GM12864 (cell line): ENCODE measurements around the gene BORA.

Experiments
- DNase-seq: peaks from one replicate; pipeline ENCODE4 v3.0.0-alpha.2; 2011; ENCODE audit warnings: low read depth
- H3K4me3 ChIP-seq: 2 replicates; pipeline ENCODE4 v1.5.1; 2011; ENCODE audit warnings: mild to moderate bottlenecking, low read depth, low read length, control low read depth
- CTCF ChIP-seq: IDR thresholded peaks from 2 replicates; pipeline ENCODE4 v1.5.1; 2011; ENCODE audit warnings: low read depth, mild to moderate bottlenecking, moderate library complexity, low read length, control low read depth, inconsistent platforms; ENCODE audit errors: missing control alignments

Gene BORA

GRCh38 chr13:72726726-72727416 is 852 bp upstream of the BORA start:
- no peak for DNase-seq
- peak overlapping the region; percentile 93 for H3K4me3 ChIP-seq
- TF ChIP-seq CTCF, result no peak

DNA sequence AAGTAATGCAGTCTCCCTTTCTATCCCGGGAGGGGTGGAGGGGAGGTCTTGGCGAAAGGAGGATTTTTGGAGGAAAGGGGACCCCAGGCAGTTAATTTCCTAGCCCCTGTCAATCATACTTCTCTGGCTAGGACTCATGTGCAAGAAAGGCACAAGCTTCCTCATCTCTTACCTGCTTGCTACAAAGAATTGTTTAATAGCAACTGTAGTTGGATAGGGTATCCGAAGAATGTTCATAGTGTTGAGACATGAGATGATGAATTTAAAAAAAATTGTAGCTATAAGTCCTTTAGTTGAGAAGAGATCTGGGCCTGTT is 525 bp downstream of the BORA start:
- peak overlapping the region; percentile 93 for H3K4me3 ChIP-seq
- no peak for TF ChIP-seq CTCF
- DNase-seq, result no peak

DNA sequence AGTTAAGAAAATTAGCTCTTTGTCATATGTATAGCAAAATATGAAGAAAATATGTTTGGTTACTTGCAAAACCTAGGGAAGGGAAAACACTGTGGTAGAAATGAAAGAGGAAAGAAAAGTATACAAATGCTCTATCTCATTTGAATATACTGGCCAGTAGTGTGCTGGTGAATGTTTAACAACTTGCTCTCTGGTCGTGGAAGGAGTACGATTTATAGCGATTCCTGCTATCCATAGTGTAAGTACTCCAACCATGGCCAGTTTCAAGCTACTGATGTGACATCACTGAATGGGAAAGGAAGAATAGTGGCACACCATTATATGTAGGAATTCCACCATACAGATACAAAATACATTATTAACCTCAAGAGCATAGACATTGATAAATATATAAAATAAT is 9.3 kb downstream of the BORA start:
- no peak for DNase-seq
- TF ChIP-seq CTCF, result no peak
- H3K4me3 ChIP-seq, result no peak overlapping the region

DNA sequence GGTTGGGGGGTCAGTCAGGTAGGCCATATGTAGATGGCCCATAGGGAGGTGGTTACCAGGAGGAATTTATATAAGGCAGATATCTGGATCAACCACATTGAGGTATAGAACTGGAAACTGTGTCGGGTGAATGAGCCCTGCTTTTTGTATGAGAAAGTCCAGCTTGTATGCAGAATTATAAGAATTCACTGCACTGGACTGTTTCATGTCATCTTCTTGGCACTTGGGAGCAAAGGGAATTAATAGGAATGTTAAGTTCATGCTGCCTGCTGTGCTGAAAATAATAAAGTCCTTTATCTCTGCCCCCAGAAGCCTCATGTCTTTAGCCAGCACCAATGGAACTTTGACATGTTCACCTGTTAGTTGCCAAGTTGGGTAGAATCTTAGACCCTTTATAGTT is 12.3 kb downstream of the BORA start:
- H3K4me3 ChIP-seq, result no peak overlapping the region
- DNase-seq, result no peak
- TF ChIP-seq CTCF, result no peak

DNA sequence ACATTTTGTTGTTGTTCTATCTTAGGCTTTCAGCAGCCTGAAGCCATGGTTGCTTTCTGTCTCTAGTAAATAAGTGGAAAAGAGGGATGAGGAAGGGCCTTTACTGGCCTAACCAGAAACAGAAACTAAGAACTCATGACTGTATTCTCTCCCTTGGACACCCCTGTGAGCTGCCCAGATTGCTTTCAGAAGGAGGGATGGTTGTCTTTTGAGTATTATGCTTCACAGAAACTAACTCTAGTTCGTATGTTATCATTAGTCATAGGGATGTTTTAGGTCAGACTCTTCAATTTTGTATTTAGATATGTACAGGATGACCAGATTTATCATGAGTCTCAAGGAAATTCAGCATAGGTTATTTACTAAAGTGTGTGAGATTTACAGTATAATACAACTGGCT is 17.5 kb downstream of the BORA start:
- DNase-seq, result no peak
- no peak overlapping the region for H3K4me3 ChIP-seq
- TF ChIP-seq CTCF, result no peak

DNA sequence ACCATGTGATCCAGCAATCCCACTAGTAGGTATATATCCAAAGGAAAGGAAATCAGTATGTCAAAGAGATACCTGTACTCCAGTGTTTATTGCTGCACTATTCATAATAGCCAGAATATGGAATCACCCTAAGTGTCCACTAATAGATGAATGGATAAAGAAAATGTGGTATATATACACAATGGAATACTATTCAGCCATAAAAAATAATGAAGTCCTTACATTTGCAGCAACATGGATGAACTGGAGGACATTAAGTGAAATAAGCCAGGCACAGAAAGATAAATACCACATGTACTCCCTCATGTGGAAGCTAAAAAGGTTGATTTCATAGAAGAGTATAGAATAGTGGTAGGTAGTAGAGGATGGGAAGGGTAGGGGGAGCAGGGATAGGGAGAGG is 23.5 kb downstream of the BORA start:
- no peak overlapping the region for H3K4me3 ChIP-seq
- DNase-seq, result no peak
- no peak for TF ChIP-seq CTCF

DNA sequence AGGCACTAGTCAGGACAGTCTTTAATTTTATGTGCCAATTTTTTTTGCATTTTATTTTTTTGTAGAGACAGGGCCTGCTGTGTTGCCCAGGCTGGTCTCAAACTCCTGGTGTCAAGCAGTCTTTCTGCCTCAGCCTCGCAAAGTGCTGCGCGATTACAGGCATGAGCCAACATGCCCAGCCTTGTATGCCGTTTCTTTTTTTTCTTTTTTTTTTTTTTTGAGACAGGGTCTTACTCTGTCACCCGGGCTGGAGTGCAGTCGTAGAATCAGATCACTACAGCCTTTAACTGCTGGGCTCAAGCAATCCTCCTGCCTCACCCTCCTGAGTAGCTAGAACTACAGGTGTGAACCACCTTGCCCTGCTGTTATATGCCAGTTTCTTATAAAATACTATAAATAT is 26.4 kb downstream of the BORA start:
- DNase-seq, result no peak
- TF ChIP-seq CTCF, result no peak

More for the DNA sequence above, 26.4 kb downstream of the BORA start:
- no peak overlapping the region for H3K4me3 ChIP-seq
